BJ (cell line): ENCODE measurements around the gene BOD1L1. TPM values are rescaled to one million over a fixed set of nuclear protein-coding genes. Genes with fewer than 3 reads are reported as not detected.

Experiments
- CTCF ChIA-PET: fragments of 350-600 bp; formaldehyde crosslinking; extraction: SDS; loops from one replicate; lab custom pipeline; 2021; ENCODE audit warnings: antibody characterized with exemption, inconsistent platforms; lab: Yijun Ruan, JAX
- POLR2A ChIA-PET: fragments of 300-600 bp; sonication (Branson Sonifier 250); formaldehyde crosslinking; extraction: SDS; loops from one replicate; lab custom pipeline; 2021; ENCODE audit warnings: antibody characterized with exemption; lab: Charles Lee
- DNase-seq: peaks from one replicate; pipeline ENCODE4 v3.0.0-alpha.2; 2011; ENCODE audit warnings: low read depth
- H3K27me3 ChIP-seq: 2 replicates; pipeline ENCODE4 v1.6.0; 2011; ENCODE audit warnings: low read length; ENCODE audit not compliant: control insufficient read depth, insufficient read depth
- H3K36me3 ChIP-seq: 2 replicates; pipeline ENCODE4 v1.5.1; 2011; ENCODE audit warnings: low read length; ENCODE audit not compliant: control insufficient read depth, insufficient read depth
- H3K4me3 ChIP-seq: 2 replicates; pipeline ENCODE4 v1.5.1; 2011; ENCODE audit warnings: low read depth, mild to moderate bottlenecking, control low read depth, low read length
- polyA plus RNA-seq: library from polyadenylated mRNA; depleted of rRNA; stranded (reverse); fragments of >200 nt; gene quantifications from 2 replicates; pipeline ENCODE4 v1.2.3, GENCODE V29; 2011
- TF ChIP-seq, protein P1 (sequence below): IDR thresholded peaks from 2 replicates; pipeline ENCODE4 v1.5.1; 2011; ENCODE audit warnings: low read depth, mild to moderate bottlenecking, control low read depth, inconsistent platforms, low read length, moderate library complexity; ENCODE audit not compliant: insufficient read depth

The BOD1L1 gene
- polyA plus RNA-seq, 1 experiment: 8.9 TPM

DNA sequence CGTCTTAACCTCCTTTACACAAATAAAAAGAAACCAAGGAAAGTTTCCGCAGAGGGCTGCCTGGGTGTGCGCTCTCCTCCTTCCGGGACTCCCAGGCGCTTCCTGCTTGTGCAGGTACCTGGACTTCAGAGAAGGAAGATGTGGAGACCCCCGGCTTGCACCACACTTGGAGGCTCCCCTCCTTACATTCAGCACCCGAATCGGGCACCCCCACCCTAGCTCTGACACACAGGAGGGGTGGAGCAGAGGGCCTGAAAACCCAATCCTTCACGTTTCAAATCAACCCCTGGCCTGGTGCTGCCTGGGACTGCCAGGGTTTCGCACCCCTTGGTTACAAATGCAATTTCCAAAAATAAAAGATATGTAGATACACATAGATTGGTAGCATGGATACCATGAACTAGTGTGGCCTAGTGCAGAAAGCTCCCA lies 86.3 kb downstream of the BOD1L1 start:
- CTCF ChIA-PET: interaction anchor here (0.6 to 1.9 kb wide), 4 partner anchors 11 to 317 kb away, joined by 3 to 4 read pairs (median 4); no protein-coding TSS in a partner anchor
- DNase-seq: no peak
- TF ChIP-seq, protein P1, sequence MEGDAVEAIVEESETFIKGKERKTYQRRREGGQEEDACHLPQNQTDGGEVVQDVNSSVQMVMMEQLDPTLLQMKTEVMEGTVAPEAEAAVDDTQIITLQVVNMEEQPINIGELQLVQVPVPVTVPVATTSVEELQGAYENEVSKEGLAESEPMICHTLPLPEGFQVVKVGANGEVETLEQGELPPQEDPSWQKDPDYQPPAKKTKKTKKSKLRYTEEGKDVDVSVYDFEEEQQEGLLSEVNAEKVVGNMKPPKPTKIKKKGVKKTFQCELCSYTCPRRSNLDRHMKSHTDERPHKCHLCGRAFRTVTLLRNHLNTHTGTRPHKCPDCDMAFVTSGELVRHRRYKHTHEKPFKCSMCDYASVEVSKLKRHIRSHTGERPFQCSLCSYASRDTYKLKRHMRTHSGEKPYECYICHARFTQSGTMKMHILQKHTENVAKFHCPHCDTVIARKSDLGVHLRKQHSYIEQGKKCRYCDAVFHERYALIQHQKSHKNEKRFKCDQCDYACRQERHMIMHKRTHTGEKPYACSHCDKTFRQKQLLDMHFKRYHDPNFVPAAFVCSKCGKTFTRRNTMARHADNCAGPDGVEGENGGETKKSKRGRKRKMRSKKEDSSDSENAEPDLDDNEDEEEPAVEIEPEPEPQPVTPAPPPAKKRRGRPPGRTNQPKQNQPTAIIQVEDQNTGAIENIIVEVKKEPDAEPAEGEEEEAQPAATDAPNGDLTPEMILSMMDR: no peak
- Histone ChIP-seq H3K36me3 (no peaks in the 10 kb centered on the region), H3K27me3 (peaks cover 59% of the 10 kb centered on the region), H3K4me3 (no peak overlapping the region)
- POLR2A ChIA-PET: no interaction called here

DNA sequence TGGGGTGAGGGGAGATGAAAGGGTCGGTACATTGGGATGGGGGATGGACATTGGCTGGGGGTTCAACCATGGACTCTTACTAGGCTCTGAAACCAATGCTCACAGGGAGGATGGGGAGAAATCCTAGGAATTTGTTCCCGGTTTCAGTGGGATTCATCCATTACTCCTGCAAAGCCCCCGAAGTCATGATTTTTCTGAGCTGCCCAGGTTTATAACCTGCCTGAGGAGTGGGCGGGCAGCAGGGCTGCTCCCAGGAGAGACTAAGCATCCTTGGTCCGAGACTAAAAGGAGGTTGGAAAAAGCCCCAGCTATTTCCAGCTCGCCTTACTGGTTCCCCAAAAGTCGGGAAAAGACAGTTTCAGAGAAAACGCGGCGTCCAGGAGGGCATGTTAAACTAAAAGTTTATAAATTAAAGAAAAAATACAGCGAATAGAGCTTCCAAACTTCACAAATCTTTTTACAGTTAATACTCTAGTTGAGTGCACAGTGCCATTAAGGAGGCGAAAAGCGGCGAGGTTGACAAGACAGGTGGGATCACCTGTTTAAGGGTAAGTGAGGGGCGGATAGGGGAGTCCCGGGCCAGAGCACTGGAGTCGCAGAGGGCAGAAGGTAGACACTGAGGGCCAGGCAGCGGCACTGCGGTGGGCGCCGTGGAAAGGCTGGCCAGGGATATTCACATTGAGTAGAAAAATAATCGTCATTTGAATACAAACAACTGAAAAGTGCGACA lies 86.9 kb downstream of the BOD1L1 start:
- POLR2A ChIA-PET: no interaction called here
- no peaks in the 10 kb centered on the region for H3K36me3 ChIP-seq
- H3K4me3 ChIP-seq: no peak overlapping the region
- DNase-seq: no peak
- TF ChIP-seq, protein P1: no peak
- CTCF ChIA-PET: interaction anchor here (1.9 kb wide), 1 partner anchor 10 kb away, joined by 4 read pairs; no protein-coding TSS in a partner anchor
- peaks cover 62% of the 10 kb centered on the region for H3K27me3 ChIP-seq

DNA sequence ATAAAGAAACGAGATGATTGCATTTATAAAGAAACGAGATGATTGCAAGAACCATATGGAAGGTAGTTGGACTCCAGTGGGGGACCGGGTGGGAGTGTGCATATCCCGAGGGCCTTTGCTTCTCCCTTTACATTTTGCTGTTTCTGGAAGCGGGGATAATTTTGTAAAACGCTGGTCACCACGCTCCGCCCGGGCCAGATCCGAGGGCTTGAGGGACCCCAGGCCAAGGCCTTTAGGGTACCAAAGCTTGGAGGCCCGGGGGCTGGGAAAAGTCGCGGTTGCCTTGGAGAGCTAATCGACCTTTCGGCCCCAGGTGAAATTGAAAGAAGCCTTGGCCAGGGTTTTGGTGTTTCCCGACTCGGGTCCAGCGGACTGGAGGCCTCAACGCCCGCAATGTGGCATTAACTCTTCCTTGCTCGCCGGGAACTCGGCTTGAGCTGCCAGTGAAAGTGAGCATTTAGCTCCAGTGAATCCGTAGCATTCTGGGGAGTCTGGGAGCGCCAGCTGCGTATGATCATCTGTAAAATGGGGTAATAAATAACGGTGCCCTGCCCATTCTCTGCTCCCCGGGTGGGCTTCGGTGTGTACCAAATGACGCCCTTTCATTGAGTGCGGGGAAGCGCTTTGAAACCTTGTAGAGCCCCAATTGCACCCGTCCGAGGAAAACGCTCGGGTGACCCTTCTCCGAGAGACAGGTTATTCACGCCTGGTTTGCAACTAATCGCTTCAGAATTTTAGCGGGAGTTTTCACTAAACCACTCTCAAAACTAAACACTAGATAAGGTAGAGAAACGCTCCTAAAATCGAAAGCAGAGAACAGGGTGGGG lies 87.7 kb downstream of the BOD1L1 start:
- peaks cover 64% of the 10 kb centered on the region for H3K27me3 ChIP-seq
- no peak for DNase-seq
- TF ChIP-seq, protein P1: no peak
- H3K4me3 ChIP-seq: no peak overlapping the region
- POLR2A ChIA-PET: no interaction called here
- no peaks in the 10 kb centered on the region for H3K36me3 ChIP-seq
- CTCF ChIA-PET: interaction anchor here (1.9 kb wide), 1 partner anchor 9 kb away, joined by 4 read pairs; no protein-coding TSS in a partner anchor

DNA sequence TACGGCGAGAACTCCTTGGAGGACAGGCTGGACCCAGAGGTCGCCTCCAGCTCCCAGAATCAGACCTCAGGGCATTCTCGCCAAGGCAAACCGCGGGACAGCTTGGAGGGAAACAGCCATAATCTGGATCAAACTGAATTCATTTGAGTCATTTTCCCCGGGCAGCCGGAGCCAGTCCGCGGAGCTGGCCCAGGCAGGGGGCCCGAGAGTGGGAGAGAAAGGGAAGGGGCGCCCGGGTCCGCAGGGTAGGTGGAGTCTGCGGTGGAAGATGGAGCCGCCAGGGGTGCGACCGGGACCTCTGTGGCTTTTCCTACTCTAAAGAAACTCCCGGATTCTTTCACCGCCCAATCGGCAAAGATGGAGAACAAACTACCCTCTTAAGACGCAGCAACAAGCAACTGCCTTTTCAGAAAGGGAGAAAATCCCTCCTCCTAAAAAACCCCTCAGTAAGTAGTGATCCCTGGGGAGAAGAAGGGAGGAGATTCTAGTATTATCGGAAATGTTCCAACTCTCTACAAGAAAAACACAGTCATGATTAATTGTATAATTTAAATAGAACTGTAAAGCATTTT lies 88.4 kb downstream of the BOD1L1 start:
- POLR2A ChIA-PET: no interaction called here
- Histone ChIP-seq H3K27me3 (peaks cover 70% of the 10 kb centered on the region), H3K4me3 (no peak overlapping the region), H3K36me3 (no peaks in the 10 kb centered on the region)
- TF ChIP-seq, protein P1: no peak
- CTCF ChIA-PET: no interaction called here
- no peak for DNase-seq
